Effector CD8-positive, alpha-beta T cell (primary cell): Measurements from ENCODE around the gene SZT2.

Experiments
- DNase-seq: peaks from one replicate; lab custom pipeline; 2025; lab: John Stamatoyannopoulos, UW
- total RNA-seq, 4 experiments: gene quantifications; one replicate each; lab custom pipeline; 2026; lab: John Stamatoyannopoulos, UW

SZT2 gene
- total RNA-seq = 158 to 272 (median 222) reads per million in 4 experiments

- DNase-seq = peak; percentile 87
These were observed at the start of gene SZT2, which contains the start of gene MED8 for GRCh38 chr1:43389326-43390313. TSS of gene SZT2 (plus strand) at chr1:43389899. CDS start at chr1:43389969, 70 bp downstream. TSS of gene MED8 (minus strand) at chr1:43389800. CDS start at chr1:43389764, 36 bp downstream.

DNA sequence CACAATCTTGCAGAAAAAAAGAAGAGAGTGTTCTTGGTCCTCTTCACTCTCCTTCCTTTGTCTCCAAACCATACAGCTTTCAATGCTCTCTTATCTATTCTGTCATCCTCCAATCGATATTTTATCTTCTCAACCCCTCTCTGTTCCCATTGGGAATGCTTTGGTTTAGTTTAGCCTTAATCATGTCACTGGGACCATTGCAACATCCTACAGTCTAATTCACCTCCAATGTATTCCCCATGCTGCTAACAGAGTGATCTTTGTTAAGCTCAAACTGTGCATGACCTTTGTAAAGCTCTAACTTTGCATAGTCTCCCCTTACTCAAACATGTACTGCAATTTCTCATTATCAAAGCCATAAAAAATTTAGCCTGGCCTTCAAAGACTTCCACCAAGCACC lies 49.1 kb upstream of the SZT2 start:
- no peak for DNase-seq

GRCh38 chr1:43344267-43344850 lies 45.3 kb upstream of the SZT2 start:
- no peak for DNase-seq

DNA sequence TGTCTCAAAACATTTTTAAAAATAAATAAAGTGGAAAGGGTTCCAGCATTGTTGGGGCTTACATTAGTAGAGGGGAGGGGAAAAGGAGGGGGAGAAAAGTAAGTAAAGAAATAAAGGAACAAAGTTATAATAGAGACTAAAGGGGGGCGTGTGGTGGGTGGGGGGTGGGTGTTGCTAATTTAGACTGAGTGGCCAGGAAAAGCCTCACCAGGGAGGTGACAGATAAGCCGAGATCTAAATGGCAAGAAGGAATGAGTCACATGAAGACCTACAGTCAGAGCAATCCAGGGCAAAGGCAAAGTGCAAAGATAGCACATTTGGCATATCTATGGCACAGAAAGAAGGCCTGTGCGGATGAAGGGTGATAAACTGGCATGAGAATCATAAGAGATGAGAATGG lies 44.6 kb upstream of the SZT2 start:
- DNase-seq = no peak

DNA sequence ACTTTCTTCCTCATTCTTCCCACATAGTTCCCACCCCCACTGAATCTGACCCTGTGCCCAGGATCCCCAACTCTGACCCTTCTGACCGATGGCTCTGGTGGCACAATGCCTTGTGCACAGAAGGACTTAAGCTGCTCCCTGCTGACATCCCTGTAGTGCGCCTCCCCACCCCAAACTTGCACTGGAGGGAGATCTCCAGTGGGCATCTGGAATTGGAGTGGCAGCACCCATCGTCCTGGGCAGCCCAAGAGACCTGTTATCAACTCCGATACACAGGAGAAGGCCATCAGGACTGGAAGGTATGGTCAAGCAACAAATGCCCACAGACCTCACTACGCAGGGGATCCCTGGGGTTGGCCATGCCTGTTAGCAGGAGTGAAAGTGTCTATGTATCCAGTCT lies 43.1 kb upstream of the SZT2 start:
- DNase-seq = no peak

- no peak for DNase-seq
These were observed 41.3 kb upstream of the SZT2 start for GRCh38 chr1:43348343-43348808.

DNA sequence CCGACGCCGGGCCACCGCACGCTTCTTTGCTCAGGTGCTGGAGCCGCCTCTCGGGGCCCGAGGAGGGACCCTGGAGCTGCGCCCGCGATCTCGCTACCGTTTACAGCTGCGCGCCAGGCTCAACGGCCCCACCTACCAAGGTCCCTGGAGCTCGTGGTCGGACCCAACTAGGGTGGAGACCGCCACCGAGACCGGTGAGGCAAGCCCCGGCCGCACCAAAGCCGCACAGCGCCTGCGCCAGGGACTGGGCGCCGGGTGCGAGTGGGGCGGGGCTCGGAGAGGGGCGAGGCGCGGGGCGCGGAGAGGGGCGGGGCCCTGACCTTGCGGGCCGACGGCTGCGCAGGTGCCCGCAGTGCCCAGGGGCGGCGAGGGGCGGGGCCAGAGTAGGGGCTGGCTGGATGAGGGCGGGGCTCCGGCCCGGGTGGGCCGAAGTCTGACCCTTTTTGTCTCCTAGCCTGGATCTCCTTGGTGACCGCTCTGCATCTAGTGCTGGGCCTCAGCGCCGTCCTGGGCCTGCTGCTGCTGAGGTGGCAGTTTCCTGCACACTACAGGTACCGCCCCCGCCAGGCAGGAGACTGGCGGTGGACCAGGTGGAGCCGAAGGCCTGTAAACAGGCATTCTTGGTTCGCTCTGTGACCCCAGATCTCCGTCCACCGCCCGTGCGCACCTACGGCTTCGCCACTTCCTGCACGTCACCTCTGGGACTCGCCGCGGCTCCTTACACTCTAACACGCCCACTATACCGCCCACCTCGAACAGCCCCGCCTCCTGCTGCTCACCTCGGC lies 40.7 kb upstream of the SZT2 start:
- DNase-seq = peak; percentile 51

DNA sequence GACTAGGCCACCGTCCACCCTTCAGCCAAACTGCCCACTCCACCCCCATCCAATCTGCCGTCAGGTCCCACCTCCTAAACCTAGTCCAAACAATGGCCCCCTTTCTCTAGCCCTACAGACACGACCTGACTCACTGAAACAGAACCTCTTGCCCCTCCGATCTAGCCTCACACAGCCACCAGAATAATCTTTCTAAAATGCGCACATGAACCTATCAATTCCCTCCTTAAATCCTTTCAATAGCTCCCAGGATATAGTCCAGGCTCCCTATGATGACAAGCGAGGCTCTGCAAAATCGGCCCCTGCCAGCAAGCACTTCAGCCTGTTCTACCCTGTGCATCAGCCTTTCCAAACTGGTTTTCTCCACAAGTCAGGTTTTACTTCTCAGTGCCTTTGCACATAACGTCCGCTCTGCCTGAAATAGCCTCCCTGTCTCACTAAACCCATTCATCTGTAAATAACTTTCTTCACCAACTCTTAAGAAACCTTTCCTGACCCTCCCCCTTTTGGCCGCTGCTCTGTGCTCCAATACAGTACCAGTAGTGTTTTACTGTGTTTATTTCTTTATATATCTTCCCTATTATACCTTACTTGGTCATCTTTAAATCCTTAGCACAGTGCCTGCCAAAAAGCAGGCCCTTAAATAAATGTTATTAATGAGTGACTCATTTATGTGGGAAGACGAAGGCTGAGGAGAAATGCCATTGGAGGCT lies 39.9 kb upstream of the SZT2 start:
- DNase-seq = no peak

DNA sequence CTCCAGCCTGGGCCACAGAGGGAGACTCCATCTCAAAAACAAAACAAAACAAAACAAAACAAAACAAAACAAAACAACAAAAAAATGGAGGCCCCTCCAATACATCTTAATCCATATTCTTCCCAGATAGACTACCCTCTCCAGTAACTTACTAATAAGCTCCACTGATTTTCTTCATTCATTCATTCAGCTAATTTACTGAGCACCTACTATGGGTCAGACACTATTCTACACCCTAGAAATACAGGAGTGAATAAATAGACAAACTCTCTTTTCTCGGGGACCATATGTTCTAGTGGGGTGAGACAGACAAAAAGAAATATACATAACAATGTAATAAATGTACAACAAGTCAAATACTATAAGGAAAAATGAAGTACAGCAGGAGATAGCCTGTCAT lies 38.7 kb upstream of the SZT2 start:
- no peak for DNase-seq

DNA sequence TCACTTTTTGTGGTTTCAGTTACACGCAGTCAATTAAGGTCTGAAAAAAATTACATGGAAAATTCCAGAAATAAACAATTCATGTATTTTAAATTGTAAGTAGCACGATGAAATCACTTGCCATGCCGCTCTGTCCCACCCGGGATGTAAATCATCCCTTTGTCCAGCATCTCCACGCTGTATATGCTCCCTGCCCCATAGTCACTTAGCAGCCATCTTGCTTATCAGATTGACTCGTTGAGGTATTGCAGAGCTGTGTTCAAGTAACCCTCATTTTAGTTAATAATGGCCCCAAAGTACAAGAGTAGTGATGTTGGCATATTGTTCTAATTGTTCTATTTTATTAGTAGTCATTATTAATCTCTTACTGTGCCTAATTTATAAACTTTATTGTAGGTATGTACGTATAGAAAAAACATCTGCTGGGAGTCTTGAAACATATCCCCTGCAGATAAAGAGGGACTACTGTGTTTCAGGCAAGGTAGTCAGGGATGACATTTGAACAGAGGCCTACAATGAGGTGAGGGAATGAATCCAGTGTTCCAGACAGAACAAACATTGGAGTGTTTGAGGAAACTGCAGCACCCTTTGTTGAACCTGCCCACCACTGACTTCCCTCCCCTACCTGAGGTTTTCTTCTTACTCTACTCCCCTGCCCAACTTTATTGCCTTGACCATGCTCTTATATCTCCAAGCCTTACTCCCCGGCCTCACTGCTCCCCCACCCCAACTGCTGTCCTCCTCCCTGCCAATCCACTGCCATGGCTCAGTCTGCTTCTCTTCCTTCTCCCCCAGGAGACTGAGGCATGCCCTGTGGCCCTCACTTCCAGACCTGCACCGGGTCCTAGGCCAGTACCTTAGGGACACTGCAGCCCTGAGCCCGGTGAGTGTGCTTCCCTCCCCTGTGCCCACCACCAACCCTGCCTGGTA lies 38.0 kb upstream of the SZT2 start:
- DNase-seq = no peak

GRCh38 chr1:43352351-43352705 lies 37.4 kb upstream of the SZT2 start:
- DNase-seq = no peak

DNA sequence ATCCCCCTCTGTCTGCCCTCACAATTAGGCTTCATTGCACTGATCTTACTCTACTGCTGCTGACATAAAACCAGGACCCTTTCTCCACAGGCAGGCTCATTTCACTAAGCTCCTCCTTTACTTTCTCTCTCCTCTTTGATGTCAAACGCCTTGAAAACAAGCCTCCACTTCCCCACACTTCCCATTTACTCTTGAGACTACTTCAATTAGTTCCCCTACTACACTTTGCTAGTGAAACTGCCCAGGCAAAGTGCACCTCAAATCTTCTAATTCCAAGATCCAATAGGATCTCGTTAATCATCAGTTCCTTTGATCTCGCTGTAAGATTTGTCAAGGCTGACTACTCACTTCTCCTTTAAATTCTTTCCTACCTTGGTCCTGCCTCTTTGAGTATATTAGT lies 36.8 kb upstream of the SZT2 start:
- no peak for DNase-seq

DNA sequence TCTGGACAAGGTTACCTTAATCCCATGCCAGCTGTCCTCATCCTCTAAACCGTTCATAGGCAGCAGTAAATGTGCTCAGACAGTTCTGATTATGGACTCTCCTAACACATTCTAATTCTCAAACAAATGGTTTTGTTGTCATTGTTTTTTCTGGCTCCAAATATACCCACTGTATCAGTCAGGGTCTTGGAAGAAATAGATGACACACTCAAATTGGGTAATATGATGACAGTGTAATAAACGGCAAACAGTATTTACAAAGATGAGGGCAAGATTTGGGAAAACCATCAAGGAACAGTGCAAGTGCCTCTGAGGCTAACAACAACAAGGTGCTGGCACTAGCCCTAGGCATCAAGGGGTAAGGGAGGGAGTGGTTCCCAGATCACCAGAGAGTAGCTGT lies 35.2 kb upstream of the SZT2 start:
- no peak for DNase-seq

- DNase-seq = no peak
These were observed 34.8 kb upstream of the SZT2 start for GRCh38 chr1:43354936-43355335.

DNA sequence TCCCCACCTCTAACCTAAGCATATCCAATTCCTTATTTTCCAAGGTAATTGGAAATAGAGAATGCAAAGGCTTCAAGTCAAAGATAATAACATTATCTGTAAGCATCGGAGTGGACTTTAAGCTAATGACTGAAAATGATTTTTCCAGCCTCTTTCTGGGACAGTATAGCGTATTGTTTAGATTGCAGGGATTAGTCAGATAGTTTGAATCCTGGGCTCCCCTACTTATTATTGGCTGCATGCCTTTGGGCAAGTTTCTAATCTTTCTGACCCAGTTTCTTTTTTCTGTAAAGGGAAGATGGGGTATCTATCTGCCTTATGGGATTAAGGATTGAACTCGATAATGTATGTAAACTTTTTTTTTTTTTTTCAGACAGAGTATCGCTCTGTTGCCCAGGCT lies 32.4 kb upstream of the SZT2 start:
- no peak for DNase-seq

GRCh38 chr1:43358121-43358745 lies 31.5 kb upstream of the SZT2 start:
- DNase-seq = no peak

DNA sequence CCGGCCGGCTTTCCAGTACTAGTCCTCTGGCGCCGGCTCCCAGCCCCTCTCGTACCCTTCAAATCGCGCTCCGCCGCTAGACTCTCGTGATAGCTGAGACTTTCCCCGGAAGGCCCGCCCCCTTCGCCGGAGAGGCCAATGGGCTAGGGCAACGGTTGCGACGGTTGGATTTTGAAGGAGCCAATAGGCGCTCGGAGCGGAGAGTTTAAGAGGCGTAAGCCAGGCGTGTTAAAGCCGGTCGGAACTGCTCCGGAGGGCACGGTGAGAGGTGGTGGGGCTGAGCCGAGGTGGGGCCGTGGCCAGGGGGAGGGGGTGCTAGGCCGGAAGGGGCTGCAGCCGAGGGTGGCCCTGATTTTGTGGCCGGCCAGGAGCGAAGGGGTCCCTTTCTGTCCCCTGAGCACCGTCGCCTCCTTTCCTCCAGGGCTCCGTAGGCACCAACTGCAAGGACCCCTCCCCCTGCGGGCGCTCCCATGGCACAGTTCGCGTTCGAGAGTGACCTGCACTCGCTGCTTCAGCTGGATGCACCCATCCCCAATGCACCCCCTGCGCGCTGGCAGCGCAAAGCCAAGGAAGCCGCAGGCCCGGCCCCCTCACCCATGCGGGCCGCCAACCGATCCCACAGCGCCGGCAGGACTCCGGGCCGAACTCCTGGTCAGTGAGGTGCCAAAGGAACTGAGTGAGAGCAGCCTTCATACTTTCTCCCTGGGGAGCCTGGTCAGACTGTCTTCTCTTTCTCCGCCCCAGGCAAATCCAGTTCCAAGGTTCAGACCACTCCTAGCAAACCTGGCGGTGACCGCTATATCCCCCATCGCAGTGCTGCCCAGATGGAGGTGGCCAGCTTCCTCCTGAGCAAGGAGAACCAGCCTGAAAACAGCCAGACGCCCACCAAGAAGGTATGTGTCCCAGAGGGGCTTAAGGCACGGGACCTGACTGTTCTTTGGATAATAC lies 30.7 kb upstream of the SZT2 start, which contains the start of gene CDC20:
Gene CDC20 (plus strand): TSS at position 236 of the 948 bp plus-strand sequence. CDS start 235 bp downstream, at position 471.
- DNase-seq = peak; percentile 98

DNA sequence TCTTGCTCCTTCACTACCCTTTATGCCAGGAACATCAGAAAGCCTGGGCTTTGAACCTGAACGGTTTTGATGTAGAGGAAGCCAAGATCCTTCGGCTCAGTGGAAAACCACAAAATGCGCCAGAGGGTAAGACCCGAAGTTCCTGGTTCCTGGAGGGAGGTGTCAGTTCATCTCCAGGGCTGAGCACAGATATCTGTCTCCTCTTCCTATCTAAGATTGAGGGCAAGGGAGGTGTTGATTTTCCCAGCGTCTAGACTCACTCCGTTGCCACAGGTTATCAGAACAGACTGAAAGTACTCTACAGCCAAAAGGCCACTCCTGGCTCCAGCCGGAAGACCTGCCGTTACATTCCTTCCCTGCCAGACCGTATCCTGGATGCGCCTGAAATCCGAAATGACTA lies 30.0 kb upstream of the SZT2 start:
- DNase-seq = no peak

- DNase-seq = no peak
These were observed 29.1 kb upstream of the SZT2 start for GRCh38 chr1:43360616-43361015.
